B cell (primary cell): ENCODE measurements around the gene PCDHA8. TPM values are rescaled to one million over a fixed set of nuclear protein-coding genes. Genes with fewer than 3 reads are reported as not detected.

ENCODE experiments used
- ATAC-seq: fragments of 200-7000 bp; cut with Tn5 transposase; one replicate; pipeline ENCODE4 v1.10.0; 2021; ENCODE audit warnings: low read depth, mild to moderate bottlenecking, moderate number of reproducible peaks, moderate library complexity
- CTCF ChIA-PET: fragments of 350-600 bp; sonication (Branson Sonifier 250); formaldehyde crosslinking; loops from one replicate; lab custom pipeline; 2021; ENCODE audit warnings: antibody characterized with exemption, inconsistent platforms; lab: Charles Lee
- POLR2A ChIA-PET: fragments of 350-600 bp; sonication (Branson Sonifier 250); formaldehyde crosslinking; loops from one replicate; lab custom pipeline; 2021; ENCODE audit warnings: antibody characterized with exemption; lab: Charles Lee
- DNase-seq: peaks from one replicate; pipeline ENCODE4 v3.0.0; 2013
- H2AFZ ChIP-seq: 2 replicates; pipeline ENCODE4 v1.6.1; 2012; ENCODE audit warnings: mild to moderate bottlenecking, low read depth, low read length; ENCODE audit not compliant: insufficient read depth, poor library complexity, severe bottlenecking
- H3K27ac ChIP-seq, 2 donors: 1 replicate in 1 of 2; 2 replicates in 1 of 2; pipeline ENCODE4 v1.5.1; 2012 to 2013; ENCODE audit warnings: low read length in 2 of 2, mild to moderate bottlenecking in 2 of 2, moderate library complexity in 1 of 2
- H3K27me3 ChIP-seq, 4 experiments: fragments of 200-600 bp in 1 of 4; sonication (generic) in 1 of 4; replicated peaks in 1 of 4; 1 replicate in 2 of 4; 2 replicates in 2 of 4; pipeline versions ENCODE4 v1.6.1 to v1.7.0; 2013 to 2016; ENCODE audit warnings: low read length in 3 of 4, mild to moderate bottlenecking in 2 of 4, mixed read lengths in 1 of 4, moderate library complexity in 1 of 4; ENCODE audit not compliant: insufficient read depth in 4 of 4, control insufficient read depth in 3 of 4; ENCODE audit errors: control extremely low read depth in 1 of 4
- H3K36me3 ChIP-seq, 2 experiments: replicated peaks in 1 of 2; 1 replicate in 1 of 2; 2 replicates in 1 of 2; pipeline versions ENCODE4 v1.6.1 to v1.7.1; 2013; ENCODE audit warnings: low read length in 1 of 2; ENCODE audit not compliant: insufficient read depth in 2 of 2, control insufficient read depth in 1 of 2; ENCODE audit errors: control extremely low read depth in 1 of 2, extremely low read depth in 1 of 2
- H3K4me1 ChIP-seq, 2 donors: fragments of 200-600 bp in 1 of 2; sonication (generic) in 1 of 2; 1 replicate in 1 of 2; 2 replicates in 1 of 2; pipeline versions ENCODE4 v1.5.1 to v1.6.1; 2013 to 2017; ENCODE audit warnings: low read length in 2 of 2; ENCODE audit not compliant: control insufficient read depth in 2 of 2, insufficient read depth in 2 of 2
- H3K4me2 ChIP-seq: replicated peaks from 2 replicates; pipeline ENCODE3; 2012; ENCODE audit warnings: mild to moderate bottlenecking, low read depth, low read length; ENCODE audit not compliant: poor library complexity, severe bottlenecking
- H3K4me3 ChIP-seq, 5 experiments: fragments of 200-600 bp in 1 of 5; sonication (generic) in 1 of 5; 1 replicate in 3 of 5; 2 replicates in 2 of 5; pipeline versions ENCODE4 v1.5.1 to v1.7.0; 2011 to 2016; ENCODE audit warnings: low read length in 4 of 5, mild to moderate bottlenecking in 4 of 5, low read depth in 2 of 5, control low read depth in 1 of 5, moderate library complexity in 1 of 5; ENCODE audit not compliant: insufficient read depth in 1 of 5; ENCODE audit errors: control extremely low read depth in 1 of 5, extremely low read depth in 1 of 5
- H3K79me2 ChIP-seq: fragments of 200-600 bp; sonication (generic); one replicate; pipeline ENCODE4 v1.6.0; 2016; ENCODE audit warnings: low read length; ENCODE audit not compliant: control insufficient read depth, insufficient read depth
- H3K9ac ChIP-seq: fragments of 200-600 bp; sonication (generic); 2 replicates; pipeline ENCODE4 v1.6.1; 2017; ENCODE audit warnings: mild to moderate bottlenecking, low read length, moderate library complexity
- H3K9me3 ChIP-seq, 3 donors: one replicate each; pipeline versions ENCODE4 v1.6.1 to v1.7.1; 2013; ENCODE audit warnings: low read length in 2 of 3; ENCODE audit not compliant: control insufficient read depth in 2 of 3, insufficient read depth in 1 of 3; ENCODE audit errors: control extremely low read depth in 1 of 3
- H4K20me1 ChIP-seq: 2 replicates; pipeline ENCODE4 v1.6.0; 2012; ENCODE audit warnings: mild to moderate bottlenecking, low read length; ENCODE audit not compliant: insufficient read depth, control insufficient read depth, poor library complexity, severe bottlenecking
- H3K27ac Mint-ChIP-seq: one replicate; pipeline ENCODE4 v1.8.0; 2021; ENCODE audit warnings: mixed read lengths
- H3K27me3 Mint-ChIP-seq: one replicate; pipeline ENCODE4 v1.8.0; 2021; ENCODE audit warnings: mixed read lengths
- H3K4me1 Mint-ChIP-seq: one replicate; pipeline ENCODE4 v1.8.0; 2021; ENCODE audit warnings: mixed read lengths
- H3K4me3 Mint-ChIP-seq: one replicate; pipeline ENCODE4 v1.8.0; 2021; ENCODE audit warnings: mixed read lengths
- H3K9me3 Mint-ChIP-seq: one replicate; pipeline ENCODE4 v1.8.0; 2022; ENCODE audit warnings: mixed read lengths; ENCODE audit not compliant: insufficient read depth
- EZH2 ChIP-seq: IDR thresholded peaks from 2 replicates; pipeline ENCODE4 v1.6.1; 2012; ENCODE audit warnings: borderline replicate concordance, low read depth, mild to moderate bottlenecking, moderate library complexity, low read length; ENCODE audit not compliant: insufficient read depth, poor library complexity, severe bottlenecking
- WGBS: methylation state at CpG from one replicate; pipeline ENCODE4 v1.1.5; 2013; ENCODE audit warnings: missing lambda C conversion rate; ENCODE audit not compliant: insufficient coverage; 5-methylcytosine and 5-hydroxymethylcytosine counted together
- intact Hi-C: fragments of 100-400 bp; cut with micrococcal nuclease; formaldehyde crosslinking; loops from one replicate; pipeline ENCODE4 v1.10.0; 2022
- polyA plus RNA-seq: library from polyadenylated mRNA; depleted of rRNA; stranded (reverse); fragments of >200 nt; gene quantifications from 2 replicates; pipeline ENCODE4 v1.2.3, GENCODE V29; 2012
- total RNA-seq, 2 donors: library from RNA; stranded (reverse); fragments of 120-200 nt in 1 of 2; gene quantifications; 1 replicate in 1 of 2; 2 replicates in 1 of 2; pipeline versions ENCODE4 v1.2.3 to v1.2.4, GENCODE V29; 2013 to 2022
- TF ChIP-seq, protein P1 (sequence below): fragments of 200-600 bp; IDR thresholded peaks from one replicate; pipeline ENCODE4 v1.8.0; 2022; ENCODE audit warnings: antibody characterized with exemption, mild to moderate bottlenecking

The PCDHA8 gene
- total and polyA plus RNA-seq, 2 donors (not counting 1 experiment from before 2014, with no cell fraction given): not detected

DNA sequence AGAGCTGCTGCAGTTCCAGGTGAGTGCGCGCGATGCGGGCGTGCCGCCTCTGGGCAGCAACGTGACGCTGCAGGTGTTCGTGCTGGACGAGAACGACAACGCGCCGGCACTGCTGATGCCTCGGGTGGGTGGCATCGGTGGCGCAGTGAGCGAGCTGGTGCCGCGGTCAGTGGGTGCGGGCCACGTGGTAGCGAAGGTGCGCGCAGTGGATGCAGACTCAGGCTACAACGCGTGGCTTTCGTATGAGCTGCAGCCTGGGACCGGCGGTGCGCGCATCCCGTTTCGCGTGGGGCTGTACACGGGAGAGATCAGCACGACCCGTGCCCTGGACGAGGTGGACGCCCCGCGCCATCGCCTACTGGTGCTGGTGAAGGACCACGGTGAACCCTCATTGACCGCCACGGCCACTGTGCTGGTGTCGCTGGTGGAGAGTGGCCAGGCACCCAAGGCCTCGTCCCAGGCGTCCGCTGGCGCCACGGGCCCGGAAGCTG lies 38.2 kb upstream of the PCDHA8 start:
- Mint-ChIP-seq H3K27ac (no peak overlapping the region), H3K27me3 (peaks cover 14% of the 10 kb centered on the region), H3K4me3 (no peak overlapping the region), H3K4me1 (no peaks in the 10 kb centered on the region), H3K9me3 (peaks cover 10% of the 10 kb centered on the region)
- H3K4me2 ChIP-seq: no peak overlapping the region
- no peaks in the 10 kb centered on the region for H3K4me1 ChIP-seq
- ChIA-PET CTCF (no interaction called here), POLR2A (no interaction called here)
- no peaks in the 10 kb centered on the region for H3K79me2 ChIP-seq
- no peaks in the 10 kb centered on the region for H4K20me1 ChIP-seq
- no peak overlapping the region for H3K4me3 ChIP-seq
- no peaks in the 10 kb centered on the region for H3K36me3 ChIP-seq
- H3K27me3 ChIP-seq: peaks cover 0 to 13% (median 7%) of the 10 kb centered on the region in 4 experiments
- no peak overlapping the region for H3K27ac ChIP-seq
- no peak overlapping the region for H2AFZ ChIP-seq
- no peak for TF ChIP-seq EZH2
- TF ChIP-seq, protein P1, sequence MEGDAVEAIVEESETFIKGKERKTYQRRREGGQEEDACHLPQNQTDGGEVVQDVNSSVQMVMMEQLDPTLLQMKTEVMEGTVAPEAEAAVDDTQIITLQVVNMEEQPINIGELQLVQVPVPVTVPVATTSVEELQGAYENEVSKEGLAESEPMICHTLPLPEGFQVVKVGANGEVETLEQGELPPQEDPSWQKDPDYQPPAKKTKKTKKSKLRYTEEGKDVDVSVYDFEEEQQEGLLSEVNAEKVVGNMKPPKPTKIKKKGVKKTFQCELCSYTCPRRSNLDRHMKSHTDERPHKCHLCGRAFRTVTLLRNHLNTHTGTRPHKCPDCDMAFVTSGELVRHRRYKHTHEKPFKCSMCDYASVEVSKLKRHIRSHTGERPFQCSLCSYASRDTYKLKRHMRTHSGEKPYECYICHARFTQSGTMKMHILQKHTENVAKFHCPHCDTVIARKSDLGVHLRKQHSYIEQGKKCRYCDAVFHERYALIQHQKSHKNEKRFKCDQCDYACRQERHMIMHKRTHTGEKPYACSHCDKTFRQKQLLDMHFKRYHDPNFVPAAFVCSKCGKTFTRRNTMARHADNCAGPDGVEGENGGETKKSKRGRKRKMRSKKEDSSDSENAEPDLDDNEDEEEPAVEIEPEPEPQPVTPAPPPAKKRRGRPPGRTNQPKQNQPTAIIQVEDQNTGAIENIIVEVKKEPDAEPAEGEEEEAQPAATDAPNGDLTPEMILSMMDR: no peak
- no peak overlapping the region for H3K9ac ChIP-seq
- intact Hi-C loops: no loop called here
- DNase-seq (no peak), ATAC-seq (no peak)
- WGBS: 61% methylated on average over 53 of the region's 53 CpGs
- peaks cover 3 to 35% (median 32%) of the 10 kb centered on the region in 3 donors for H3K9me3 ChIP-seq

DNA sequence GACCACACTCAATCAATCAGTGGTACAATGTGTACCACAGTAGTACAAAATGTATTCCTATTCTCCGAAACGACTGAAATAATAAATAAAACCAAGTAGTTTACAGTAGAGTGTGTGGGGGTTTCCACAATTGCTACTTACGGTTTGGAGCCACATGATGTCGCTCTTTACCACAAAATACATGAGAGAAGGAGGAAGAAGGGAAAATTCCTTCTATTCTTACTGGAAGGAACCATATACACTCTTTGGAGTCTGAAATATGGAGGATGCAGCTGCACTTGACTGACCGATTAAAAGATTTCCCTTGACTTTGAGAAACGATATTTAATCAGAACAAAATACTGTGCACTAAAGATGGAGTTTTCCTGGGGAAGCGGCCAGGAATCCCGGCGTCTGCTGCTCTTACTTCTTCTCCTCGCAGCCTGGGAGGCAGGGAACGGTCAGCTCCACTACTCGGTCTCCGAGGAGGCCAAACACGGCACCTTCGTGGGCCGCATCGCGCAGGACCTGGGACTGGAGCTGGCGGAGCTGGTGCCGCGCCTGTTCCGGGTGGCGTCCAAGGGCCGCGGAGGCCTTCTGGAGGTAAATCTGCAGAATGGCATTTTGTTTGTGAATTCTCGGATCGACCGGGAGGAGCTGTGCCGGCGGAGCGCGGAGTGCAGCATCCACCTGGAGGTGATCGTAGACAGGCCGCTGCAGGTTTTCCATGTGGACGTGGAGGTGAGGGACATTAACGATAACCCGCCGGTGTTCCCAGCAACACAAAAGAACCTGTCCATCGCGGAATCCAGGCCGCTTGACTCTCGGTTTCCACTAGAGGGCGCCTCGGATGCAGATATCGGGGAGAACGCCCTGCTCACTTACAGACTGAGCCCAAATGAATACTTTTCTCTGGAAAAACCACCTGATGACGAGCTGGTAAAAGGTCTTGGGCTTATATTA lies 33.9 kb upstream of the PCDHA8 start, which contains the start of gene PCDHA4:
Gene PCDHA4 (plus strand): TSS at position 235 of the 942 bp plus-strand sequence.
- Histone ChIP-seq H4K20me1 (no peaks in the 10 kb centered on the region), H3K9ac (no peak within 1 kb of the TSS), H3K27me3 (peaks cover 0 to 11% (median 6%) of the 10 kb centered on the region in 4 experiments), H3K4me2 (no peak within 1 kb of the TSS), H3K27ac (no peak within 1 kb of the TSS), H3K4me3 (no peak within 1 kb of the TSS), H2AFZ (no peak within 1 kb of the TSS), H3K79me2 (no peaks in the 10 kb centered on the region), H3K4me1 (no peaks in the 10 kb centered on the region), H3K9me3 (peaks cover 5 to 41% (median 22%) of the 10 kb centered on the region in 3 donors), H3K36me3 (no peaks in the 10 kb centered on the region)
- peaks cover 7% of the 10 kb centered on the region for H3K27me3 Mint-ChIP-seq
- no peaks in the 10 kb centered on the region for H3K4me1 Mint-ChIP-seq
- ChIA-PET CTCF (no interaction called here), POLR2A (no interaction called here)
- ATAC-seq: no peak
- intact Hi-C loops: no loop called here
- 47% methylated on average over 35 of the region's 47 CpGs for WGBS
- H3K9me3 Mint-ChIP-seq: peaks cover 8% of the 10 kb centered on the region
- H3K27ac Mint-ChIP-seq: no peak within 1 kb of the TSS
- DNase-seq: no peak
- H3K4me3 Mint-ChIP-seq: no peak within 1 kb of the TSS
- no peak for TF ChIP-seq EZH2
- TF ChIP-seq, protein P1: no peak
